OCI-LY7 (cell line): ENCODE results near the gene ZNF883. TPM values are rescaled to one million over a fixed set of nuclear protein-coding genes. Genes with fewer than 3 reads are reported as not detected.

Experiments
- BruUV-seq: library from RNA; stranded (reverse); fragments of 400-500 nt; replicated peaks from 2 replicates; lab custom pipeline; 2021; lab: Mats Ljungman, UMichigan
- CTCF ChIA-PET: fragments of 300-600 bp; sonication (Branson Sonifier 250); formaldehyde crosslinking; loops from one replicate; lab custom pipeline; 2022; ENCODE audit warnings: antibody characterized with exemption; ENCODE audit not compliant: unreplicated experiment; lab: Charles Lee
- POLR2A ChIA-PET: fragments of 300-600 bp; sonication (Branson Sonifier 250); formaldehyde crosslinking; loops from one replicate; lab custom pipeline; 2022; ENCODE audit warnings: antibody characterized with exemption; lab: Charles Lee
- DNase-seq: peaks from one replicate; pipeline ENCODE4 v3.0.0-alpha.2; 2015; ENCODE audit warnings: low spot score
- H2AFZ ChIP-seq: fragments of 200-600 bp; sonication (generic), shearing (Covaris generic); 2 replicates; pipeline ENCODE4 v1.6.1; 2014; ENCODE audit warnings: mild to moderate bottlenecking, antibody characterized with exemption, low read length, moderate library complexity
- H3K27ac ChIP-seq: fragments of 200-600 bp; sonication (generic); 2 replicates; pipeline ENCODE4 v1.5.1; 2014; ENCODE audit warnings: mixed run types, low read depth, mild to moderate bottlenecking, moderate library complexity, low read length, inconsistent platforms; ENCODE audit not compliant: poor library complexity, severe bottlenecking
- H3K36me3 ChIP-seq: fragments of 200-600 bp; sonication (generic); 2 replicates; pipeline ENCODE4 v1.6.1; 2014; ENCODE audit warnings: mild to moderate bottlenecking, antibody characterized with exemption, low read length, moderate library complexity, mixed read lengths; ENCODE audit not compliant: insufficient read depth
- H3K4me1 ChIP-seq: fragments of 200-600 bp; sonication (generic); 2 replicates; pipeline ENCODE4 v1.5.1; 2014; ENCODE audit warnings: mild to moderate bottlenecking, low read length; ENCODE audit not compliant: insufficient read depth, poor library complexity, severe bottlenecking
- H3K4me2 ChIP-seq: fragments of 200-600 bp; sonication (generic); 2 replicates; pipeline ENCODE4 v1.6.1; 2014; ENCODE audit warnings: mild to moderate bottlenecking, low read length
- H3K4me3 ChIP-seq: fragments of 200-600 bp; sonication (generic); 2 replicates; pipeline ENCODE4 v1.5.1; 2014; ENCODE audit warnings: mild to moderate bottlenecking, low read depth, low read length; ENCODE audit not compliant: poor library complexity, severe bottlenecking
- H3K79me2 ChIP-seq: fragments of 200-600 bp; sonication (generic); 2 replicates; pipeline ENCODE4 v1.6.1; 2016; ENCODE audit warnings: low read depth, mild to moderate bottlenecking, low read length, moderate library complexity, mixed read lengths; ENCODE audit not compliant: insufficient read depth
- H3K9me2 ChIP-seq: fragments of 200-600 bp; sonication (generic); 2 replicates; pipeline ENCODE4 v1.6.1; 2016; ENCODE audit warnings: mild to moderate bottlenecking, low read length, mixed read lengths; ENCODE audit not compliant: insufficient read depth
- H3K9me3 ChIP-seq: fragments of 200-600 bp; sonication (generic); 2 replicates; pipeline ENCODE4 v1.6.1; 2014; ENCODE audit warnings: mild to moderate bottlenecking, mixed run types, low read length, mixed read lengths
- H4K20me1 ChIP-seq: fragments of 200-600 bp; sonication (generic); 2 replicates; pipeline ENCODE4 v1.6.1; 2014; ENCODE audit warnings: mild to moderate bottlenecking, antibody characterized with exemption, low read length, moderate library complexity, mixed read lengths; ENCODE audit not compliant: insufficient read depth
- CTCF ChIP-seq: fragments of 200-600 bp; sonication (generic); conservative IDR thresholded peaks from 2 replicates; pipeline ENCODE4 v1.5.1; 2014; ENCODE audit warnings: mild to moderate bottlenecking, antibody characterized with exemption, low read length, moderate library complexity, mixed read lengths
- EZH2phosphoT487 ChIP-seq: fragments of 200-600 bp; sonication (generic); IDR thresholded peaks from 2 replicates; pipeline ENCODE4 v1.6.1; 2018; ENCODE audit warnings: low read depth, borderline replicate concordance, mild to moderate bottlenecking, mixed run types, antibody characterized with exemption, low read length, moderate library complexity, mixed read lengths
- intact Hi-C: fragments of 100-400 bp; cut with micrococcal nuclease; formaldehyde crosslinking; loops from one replicate; pipeline ENCODE4 v1.10.0; 2022; ENCODE audit not compliant: unreplicated experiment
- total RNA-seq, 2 experiments: library from RNA; depleted of rRNA in 1 of 2; stranded (reverse); fragments of >200 nt in 1 of 2; shearing (Covaris generic) in 1 of 2; gene quantifications; 2 replicates each; pipeline ENCODE4 v1.2.3, GENCODE V29; 2014 to 2022

The ZNF883 gene
- total RNA-seq, 2 experiments from 2014 or later: not detected

- Histone ChIP-seq H3K36me3 (no peaks in the 10 kb centered on the region), H3K4me3 (no peak overlapping the region)
These were observed 94.0 kb downstream of the ZNF883 start for GRCh38 chr9:112917987-112918362.

GRCh38 chr9:112917047-112917986 is 94.7 kb downstream of the ZNF883 start:
- H2AFZ ChIP-seq: no peak overlapping the region
- no peaks in the 10 kb centered on the region for H3K36me3 ChIP-seq
- CTCF ChIA-PET: no interaction called here
- H3K4me3 ChIP-seq: no peak overlapping the region
- TF ChIP-seq CTCF (no peak), EZH2phosphoT487 (no peak)
- H3K79me2 ChIP-seq: no peaks in the 10 kb centered on the region
- no peak overlapping the region for H3K4me2 ChIP-seq
- no peak overlapping the region for H3K27ac ChIP-seq
- POLR2A ChIA-PET: no interaction called here
- no peaks in the 10 kb centered on the region for H3K9me2 ChIP-seq
- no peaks in the 10 kb centered on the region for H3K9me3 ChIP-seq
- intact Hi-C loops: no loop called here
- H4K20me1 ChIP-seq: no peaks in the 10 kb centered on the region
- no TSS peak for BruUV-seq
- no peaks in the 10 kb centered on the region for H3K4me1 ChIP-seq
- no peak for DNase-seq

More at GRCh38 chr9:112917987-112918362, 94.0 kb downstream of the ZNF883 start:
- no peaks in the 10 kb centered on the region for H3K4me1 ChIP-seq
- H3K9me2 ChIP-seq: no peaks in the 10 kb centered on the region
- H3K4me2 ChIP-seq: no peak overlapping the region
- H4K20me1 ChIP-seq: no peaks in the 10 kb centered on the region
- CTCF ChIA-PET: no interaction called here
- intact Hi-C loops: no loop called here
- H3K79me2 ChIP-seq: no peaks in the 10 kb centered on the region
- DNase-seq: no peak
- no peak overlapping the region for H3K27ac ChIP-seq
- POLR2A ChIA-PET: no interaction called here
- no peak for TF ChIP-seq CTCF
- no peak for TF ChIP-seq EZH2phosphoT487
- H2AFZ ChIP-seq: no peak overlapping the region
- BruUV-seq: no TSS peak
- H3K9me3 ChIP-seq: no peaks in the 10 kb centered on the region

- no peaks in the 10 kb centered on the region for H3K9me2 ChIP-seq
- H3K79me2 ChIP-seq: no peaks in the 10 kb centered on the region
- H3K4me2 ChIP-seq: no peak overlapping the region
- no peaks in the 10 kb centered on the region for H3K9me3 ChIP-seq
- no peak for DNase-seq
- H3K4me1 ChIP-seq: no peaks in the 10 kb centered on the region
- BruUV-seq: no TSS peak
- H4K20me1 ChIP-seq: no peaks in the 10 kb centered on the region
- TF ChIP-seq EZH2phosphoT487: no peak
- no peak for TF ChIP-seq CTCF
- intact Hi-C loops: no loop called here
- H3K4me3 ChIP-seq: no peak overlapping the region
- ChIA-PET POLR2A (no interaction called here), CTCF (no interaction called here)
- no peak overlapping the region for H3K27ac ChIP-seq
- H3K36me3 ChIP-seq: no peaks in the 10 kb centered on the region
- H2AFZ ChIP-seq: no peak overlapping the region
These were observed 97.5 kb downstream of the ZNF883 start for GRCh38 chr9:112914524-112914923.
